Stimulated activated naive CD8-positive, alpha-beta T cell treated with anti-CD3 and anti-CD28 coated beads, Interleukin-15, Interleukin-2, amounts not matched to agents 100 ng/mL and 50 ng/mL, for 24 hours (primary cell): Measurements from ENCODE around the gene BRICD5.
"Not testable (repeated sequence)": the region's sequence is repeated elsewhere in the genome, so short reads cannot be mapped to it uniquely, and the experiment has no call there.

Experiments used
- H3K27ac Mint-ChIP-seq: one replicate; pipeline ENCODE4 v1.8.0; 2021; ENCODE audit warnings: mild to moderate bottlenecking, mixed read lengths
- H3K27me3 Mint-ChIP-seq: one replicate; pipeline ENCODE4 v1.8.0; 2021; ENCODE audit warnings: mixed read lengths
- H3K36me3 Mint-ChIP-seq: one replicate; pipeline ENCODE4 v1.8.0; 2021; ENCODE audit warnings: low read depth, mixed read lengths
- H3K4me1 Mint-ChIP-seq: one replicate; pipeline ENCODE4 v1.8.0; 2021; ENCODE audit warnings: low read depth, mixed read lengths
- H3K4me3 Mint-ChIP-seq: one replicate; pipeline ENCODE4 v1.8.0; 2021; ENCODE audit warnings: mild to moderate bottlenecking, mixed read lengths
- H3K9me3 Mint-ChIP-seq: one replicate; pipeline ENCODE4 v1.8.0; 2021; ENCODE audit warnings: mixed read lengths

The BRICD5 gene

GRCh38 chr16:2243031-2243528, 32.4 kb upstream of the BRICD5 start:
- Mint-ChIP-seq H3K27me3 (no peaks in the 10 kb centered on the region), H3K36me3 (peaks cover 24% of the 10 kb centered on the region), H3K9me3 (no peaks in the 10 kb centered on the region), H3K4me3 (no peak overlapping the region), H3K4me1 (no peaks in the 10 kb centered on the region), H3K27ac (no peak overlapping the region)

- Mint-ChIP-seq H3K4me1 (no peaks in the 10 kb centered on the region), H3K4me3 (no peak overlapping the region), H3K9me3 (no peaks in the 10 kb centered on the region), H3K27ac (no peak overlapping the region), H3K36me3 (peaks cover 22% of the 10 kb centered on the region), H3K27me3 (no peaks in the 10 kb centered on the region)
These were observed 31.9 kb upstream of the BRICD5 start for GRCh38 chr16:2242598-2242997.

GRCh38 chr16:2240331-2240730, 29.7 kb upstream of the BRICD5 start:
- H3K4me1 Mint-ChIP-seq, H3K9me3 Mint-ChIP-seq, H3K4me3 Mint-ChIP-seq, H3K27ac Mint-ChIP-seq, H3K27me3 Mint-ChIP-seq: not testable (repeated sequence)
- H3K36me3 Mint-ChIP-seq = peaks cover 15% of the 10 kb centered on the region

GRCh38 chr16:2238838-2239675, 28.4 kb upstream of the BRICD5 start:
- Mint-ChIP-seq H3K36me3 (peaks cover 16% of the 10 kb centered on the region), H3K27ac (no peak overlapping the region), H3K27me3 (peaks cover 2% of the 10 kb centered on the region), H3K9me3 (no peaks in the 10 kb centered on the region), H3K4me3 (no peak overlapping the region), H3K4me1 (no peaks in the 10 kb centered on the region)

GRCh38 chr16:2238150-2238837, 27.6 kb upstream of the BRICD5 start:
- Mint-ChIP-seq H3K4me1 (no peaks in the 10 kb centered on the region), H3K27me3 (peaks cover 2% of the 10 kb centered on the region), H3K4me3 (no peak overlapping the region), H3K27ac (no peak overlapping the region), H3K9me3 (no peaks in the 10 kb centered on the region), H3K36me3 (peaks cover 13% of the 10 kb centered on the region)

- Mint-ChIP-seq H3K27ac (no peak overlapping the region), H3K9me3 (no peaks in the 10 kb centered on the region), H3K36me3 (peaks cover 12% of the 10 kb centered on the region), H3K27me3 (peaks cover 2% of the 10 kb centered on the region), H3K4me1 (no peaks in the 10 kb centered on the region), H3K4me3 (no peak overlapping the region)
These were observed 27.0 kb upstream of the BRICD5 start for GRCh38 chr16:2237493-2238149.

- H3K4me3 Mint-ChIP-seq = no peak overlapping the region
- no peak overlapping the region for H3K27ac Mint-ChIP-seq
- H3K4me1 Mint-ChIP-seq = no peaks in the 10 kb centered on the region
- H3K27me3 Mint-ChIP-seq = peaks cover 2% of the 10 kb centered on the region
- no peaks in the 10 kb centered on the region for H3K9me3 Mint-ChIP-seq
- H3K36me3 Mint-ChIP-seq = peaks cover 7% of the 10 kb centered on the region
These were observed 26.4 kb upstream of the BRICD5 start for GRCh38 chr16:2237102-2237482.

GRCh38 chr16:2236337-2237101, 25.9 kb upstream of the BRICD5 start, which contains the start of gene DNASE1L2:
Gene DNASE1L2 (plus strand): TSS chr16:2236444. CDS start chr16:2236817, 373 bp downstream.
- Mint-ChIP-seq H3K4me3 (no peak within 1 kb of the TSS), H3K27ac (no peak within 1 kb of the TSS), H3K9me3 (no peaks in the 10 kb centered on the region), H3K4me1 (no peaks in the 10 kb centered on the region), H3K27me3 (peaks cover 2% of the 10 kb centered on the region), H3K36me3 (peaks cover 4% of the 10 kb centered on the region)

- H3K36me3 Mint-ChIP-seq = peaks cover 4% of the 10 kb centered on the region
- no peaks in the 10 kb centered on the region for H3K4me1 Mint-ChIP-seq
- no peak overlapping the region for H3K4me3 Mint-ChIP-seq
- H3K27ac Mint-ChIP-seq = no peak overlapping the region
- H3K9me3 Mint-ChIP-seq = no peaks in the 10 kb centered on the region
- H3K27me3 Mint-ChIP-seq = peaks cover 2% of the 10 kb centered on the region
These were observed 25.2 kb upstream of the BRICD5 start for GRCh38 chr16:2235695-2236336.

- Mint-ChIP-seq H3K9me3 (no peaks in the 10 kb centered on the region), H3K27me3 (peaks cover 2% of the 10 kb centered on the region), H3K36me3 (peaks cover 5% of the 10 kb centered on the region), H3K4me3 (no peak overlapping the region), H3K27ac (no peak overlapping the region), H3K4me1 (no peaks in the 10 kb centered on the region)
These were observed 24.6 kb upstream of the BRICD5 start for GRCh38 chr16:2235234-2235651.

- Mint-ChIP-seq H3K27ac (no peak overlapping the region), H3K9me3 (no peaks in the 10 kb centered on the region), H3K4me3 (no peak overlapping the region), H3K4me1 (no peaks in the 10 kb centered on the region), H3K27me3 (peaks cover 2% of the 10 kb centered on the region), H3K36me3 (peaks cover 8% of the 10 kb centered on the region)
These were observed 24.1 kb upstream of the BRICD5 start for GRCh38 chr16:2234813-2235170.

- Mint-ChIP-seq H3K9me3 (no peaks in the 10 kb centered on the region), H3K27ac (no peak overlapping the region), H3K4me1 (no peaks in the 10 kb centered on the region), H3K4me3 (no peak overlapping the region), H3K27me3 (peaks cover 2% of the 10 kb centered on the region), H3K36me3 (peaks cover 8% of the 10 kb centered on the region)
These were observed 23.5 kb upstream of the BRICD5 start for GRCh38 chr16:2233872-2234812.

- Mint-ChIP-seq H3K9me3 (no peaks in the 10 kb centered on the region), H3K4me3 (no peak overlapping the region), H3K27ac (no peak overlapping the region)
These were observed 22.5 kb upstream of the BRICD5 start for GRCh38 chr16:2233046-2233775.

More at GRCh38 chr16:2233046-2233775, 22.5 kb upstream of the BRICD5 start:
- peaks cover 8% of the 10 kb centered on the region for H3K36me3 Mint-ChIP-seq
- peaks cover 2% of the 10 kb centered on the region for H3K27me3 Mint-ChIP-seq
- H3K4me1 Mint-ChIP-seq = no peaks in the 10 kb centered on the region
